SU-DHL-6 (cell line): ENCODE measurements around the gene RAB17.

Experiments used
- EZH2phosphoT487 ChIP-seq: fragments of 200-600 bp; sonication (generic), shearing (Covaris generic); conservative IDR thresholded peaks from 2 replicates; pipeline ENCODE4 v1.6.1; 2018; ENCODE audit warnings: mild to moderate bottlenecking, antibody characterized with exemption, low read length, moderate library complexity, mixed read lengths
- TF ChIP-seq, protein P1 (sequence below): fragments of 200-600 bp; sonication (generic); IDR thresholded peaks from one replicate; pipeline ENCODE4 v1.5.1; 2017; ENCODE audit warnings: antibody characterized with exemption, mild to moderate bottlenecking, low read length, moderate library complexity; ENCODE audit not compliant: insufficient read depth, poor library complexity, severe bottlenecking

DNA sequence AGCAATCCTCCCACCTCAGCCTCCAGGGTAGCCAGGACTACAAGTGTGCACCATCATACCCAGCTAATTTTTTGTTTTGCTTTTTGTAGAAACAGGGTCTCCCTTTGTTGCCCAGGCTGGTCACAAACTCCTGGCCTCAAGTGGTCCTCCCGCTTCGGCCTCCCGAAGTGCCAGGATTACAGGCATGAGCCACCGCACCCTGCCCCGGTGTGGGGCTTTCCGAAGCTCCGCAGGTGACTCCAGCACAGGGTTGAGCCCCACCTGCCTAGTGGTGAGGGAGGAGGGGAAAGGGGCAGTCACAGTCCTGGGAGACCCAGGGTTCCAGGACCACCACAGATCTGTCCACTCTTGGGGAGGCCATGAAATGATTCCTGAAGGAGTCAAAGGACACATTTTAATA is 19.0 kb downstream of the RAB17 start:
- TF ChIP-seq EZH2phosphoT487 = no peak
- TF ChIP-seq, protein P1, sequence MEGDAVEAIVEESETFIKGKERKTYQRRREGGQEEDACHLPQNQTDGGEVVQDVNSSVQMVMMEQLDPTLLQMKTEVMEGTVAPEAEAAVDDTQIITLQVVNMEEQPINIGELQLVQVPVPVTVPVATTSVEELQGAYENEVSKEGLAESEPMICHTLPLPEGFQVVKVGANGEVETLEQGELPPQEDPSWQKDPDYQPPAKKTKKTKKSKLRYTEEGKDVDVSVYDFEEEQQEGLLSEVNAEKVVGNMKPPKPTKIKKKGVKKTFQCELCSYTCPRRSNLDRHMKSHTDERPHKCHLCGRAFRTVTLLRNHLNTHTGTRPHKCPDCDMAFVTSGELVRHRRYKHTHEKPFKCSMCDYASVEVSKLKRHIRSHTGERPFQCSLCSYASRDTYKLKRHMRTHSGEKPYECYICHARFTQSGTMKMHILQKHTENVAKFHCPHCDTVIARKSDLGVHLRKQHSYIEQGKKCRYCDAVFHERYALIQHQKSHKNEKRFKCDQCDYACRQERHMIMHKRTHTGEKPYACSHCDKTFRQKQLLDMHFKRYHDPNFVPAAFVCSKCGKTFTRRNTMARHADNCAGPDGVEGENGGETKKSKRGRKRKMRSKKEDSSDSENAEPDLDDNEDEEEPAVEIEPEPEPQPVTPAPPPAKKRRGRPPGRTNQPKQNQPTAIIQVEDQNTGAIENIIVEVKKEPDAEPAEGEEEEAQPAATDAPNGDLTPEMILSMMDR = no peak
